ENCODE measurements around the gene CRABP1. TPM values are rescaled to one million over a fixed set of nuclear protein-coding genes. Genes with fewer than 3 reads are reported as not detected.

The CRABP1 gene
- total and polyA plus RNA-seq, 4 donors, result 1.1 TPM; not detected in 3

GRCh38 chr15:78345396-78346125, 5.4 kb downstream of the CRABP1 start:
- Histone ChIP-seq H3K27ac (ENCODE audit: low read depth in 1 of 2, low read length in 1 of 2) (no peak overlapping the region), H3K9me3 (ENCODE audit: control insufficient read depth in 4 of 4, insufficient read depth in 3 of 4, low read length in 3 of 4) (peaks cover 0 to 5% (median 0%) of the 10 kb centered on the region in 4 donors), H3K36me3 (ENCODE audit: control insufficient read depth in 4 of 4, insufficient read depth in 4 of 4, low read length in 4 of 4) (no peaks in the 10 kb centered on the region), H3K4me3 (no peak overlapping the region), H3K9ac (ENCODE audit: insufficient read depth in 1 of 2, low read length in 2 of 2) (no peak overlapping the region), H3K4me1 (ENCODE audit: control insufficient read depth in 5 of 5, insufficient read depth in 5 of 5, low read length in 5 of 5) (peaks cover 0 to 19% (median 0%) of the 10 kb centered on the region in 5 donors), H3K27me3 (ENCODE audit: control insufficient read depth in 3 of 3, insufficient read depth in 3 of 3, low read length in 2 of 3) (peaks cover 3 to 24% (median 17%) of the 10 kb centered on the region in 3 donors)
- WGBS, 2 donors, result 89 to 94% methylated on average over 9 of the region's 9 CpGs
- DNase-seq, result no peak
- no peak for TF ChIP-seq CTCF (IDR thresholded peaks at IDR 0.05; ENCODE audit: control extremely low read depth, extremely low read depth)
- no peak for ATAC-seq (ENCODE audit: insufficient read depth, low FRiP score)

- no peak overlapping the region for H3K4me3 ChIP-seq
- ATAC-seq (ENCODE audit: insufficient read depth, low FRiP score), result peak; percentile 27
- peak; percentile 56 to 76 (median 58) for DNase-seq
- no peak overlapping the region for H3K27ac ChIP-seq (ENCODE audit: low read depth in 1 of 2, low read length in 1 of 2)
- peaks cover 0 to 14% (median 0%) of the 10 kb centered on the region in 5 donors for H3K4me1 ChIP-seq (ENCODE audit: control insufficient read depth in 5 of 5, insufficient read depth in 5 of 5, low read length in 5 of 5)
- no peak for TF ChIP-seq CTCF (IDR thresholded peaks at IDR 0.05; ENCODE audit: control extremely low read depth, extremely low read depth)
- H3K27me3 ChIP-seq (ENCODE audit: control insufficient read depth in 3 of 3, insufficient read depth in 3 of 3, low read length in 2 of 3), result peaks cover 0 to 2% (median 0%) of the 10 kb centered on the region in 3 donors
- H3K9me3 ChIP-seq (ENCODE audit: control insufficient read depth in 4 of 4, insufficient read depth in 3 of 4, low read length in 3 of 4), result no peaks in the 10 kb centered on the region
- WGBS, 2 donors, result 61 to 79% methylated on average over 17 of the region's 17 CpGs
- H3K9ac ChIP-seq (ENCODE audit: insufficient read depth in 1 of 2, low read length in 2 of 2), result no peak overlapping the region
- H3K36me3 ChIP-seq (ENCODE audit: control insufficient read depth in 4 of 4, insufficient read depth in 4 of 4, low read length in 4 of 4), result no peaks in the 10 kb centered on the region
Measured at GRCh38 chr15:78347586-78348543, 7.7 kb downstream of the CRABP1 start.

- 68 to 70% methylated on average over 4 of the region's 4 CpGs for WGBS, 2 donors
Measured at GRCh38 chr15:78350058-78350457, 9.9 kb downstream of the CRABP1 start.

More at GRCh38 chr15:78350058-78350457, 9.9 kb downstream of the CRABP1 start:
- DNase-seq, result no peak
- peaks cover 0 to 14% (median 0%) of the 10 kb centered on the region in 5 donors for H3K4me1 ChIP-seq (ENCODE audit: control insufficient read depth in 5 of 5, insufficient read depth in 5 of 5, low read length in 5 of 5)
- H3K27ac ChIP-seq (ENCODE audit: low read depth in 1 of 2, low read length in 1 of 2), result no peak overlapping the region
- no peak for ATAC-seq (ENCODE audit: insufficient read depth, low FRiP score)
- H3K9me3 ChIP-seq (ENCODE audit: control insufficient read depth in 4 of 4, insufficient read depth in 3 of 4, low read length in 3 of 4), result no peaks in the 10 kb centered on the region
- H3K4me3 ChIP-seq, result no peak overlapping the region
- no peaks in the 10 kb centered on the region for H3K27me3 ChIP-seq (ENCODE audit: control insufficient read depth in 3 of 3, insufficient read depth in 3 of 3, low read length in 2 of 3)
- H3K36me3 ChIP-seq (ENCODE audit: control insufficient read depth in 4 of 4, insufficient read depth in 4 of 4, low read length in 4 of 4), result no peaks in the 10 kb centered on the region
- no peak for TF ChIP-seq CTCF (IDR thresholded peaks at IDR 0.05; ENCODE audit: control extremely low read depth, extremely low read depth)
- H3K9ac ChIP-seq (ENCODE audit: insufficient read depth in 1 of 2, low read length in 2 of 2), result no peak overlapping the region
